Testis (tissue), 2 donors: ENCODE results near the gene SLC17A7.

Experiments
- POLR2A ChIP-seq: fragments of 450-650 bp; IDR thresholded peaks from one replicate; pipeline ENCODE4 v1.6.1; 2017; ENCODE audit warnings: antibody characterized with exemption, mild to moderate bottlenecking, moderate library complexity
- TF ChIP-seq, protein P1 (sequence below), 3 experiments: fragments of 450-650 bp in 2 of 3; fragments of 200-600 bp in 1 of 3; sonication (generic) in 1 of 3; IDR thresholded peaks; one replicate each; pipeline ENCODE4 v1.5.1; 2016 to 2019; ENCODE audit warnings: antibody characterized with exemption in 3 of 3, mild to moderate bottlenecking in 2 of 3, moderate library complexity in 1 of 3

DNA sequence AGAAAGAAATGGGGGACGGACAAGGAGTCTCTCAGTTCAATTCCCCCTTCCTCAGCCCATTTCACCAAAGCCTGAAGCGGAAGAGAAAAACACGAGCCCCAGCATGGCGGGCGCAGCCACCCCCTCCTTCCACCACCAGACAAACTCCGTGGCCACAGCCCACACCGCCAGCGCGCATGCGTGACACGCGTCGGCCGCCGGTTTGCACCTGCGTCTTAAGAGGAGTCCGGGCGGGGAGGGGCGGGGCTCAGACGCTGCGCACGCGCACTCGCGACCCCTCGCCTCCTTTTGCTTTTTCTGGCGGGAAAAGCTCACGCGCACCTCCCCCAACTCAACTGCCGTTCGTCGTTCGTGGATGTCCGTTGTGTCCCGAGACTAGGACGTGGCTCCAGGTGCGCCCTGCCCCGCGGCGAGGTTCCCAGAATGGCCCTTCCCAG lies 53.4 kb downstream of the SLC17A7 start, which contains the start of gene KASH5:
- TF ChIP-seq, protein P1, sequence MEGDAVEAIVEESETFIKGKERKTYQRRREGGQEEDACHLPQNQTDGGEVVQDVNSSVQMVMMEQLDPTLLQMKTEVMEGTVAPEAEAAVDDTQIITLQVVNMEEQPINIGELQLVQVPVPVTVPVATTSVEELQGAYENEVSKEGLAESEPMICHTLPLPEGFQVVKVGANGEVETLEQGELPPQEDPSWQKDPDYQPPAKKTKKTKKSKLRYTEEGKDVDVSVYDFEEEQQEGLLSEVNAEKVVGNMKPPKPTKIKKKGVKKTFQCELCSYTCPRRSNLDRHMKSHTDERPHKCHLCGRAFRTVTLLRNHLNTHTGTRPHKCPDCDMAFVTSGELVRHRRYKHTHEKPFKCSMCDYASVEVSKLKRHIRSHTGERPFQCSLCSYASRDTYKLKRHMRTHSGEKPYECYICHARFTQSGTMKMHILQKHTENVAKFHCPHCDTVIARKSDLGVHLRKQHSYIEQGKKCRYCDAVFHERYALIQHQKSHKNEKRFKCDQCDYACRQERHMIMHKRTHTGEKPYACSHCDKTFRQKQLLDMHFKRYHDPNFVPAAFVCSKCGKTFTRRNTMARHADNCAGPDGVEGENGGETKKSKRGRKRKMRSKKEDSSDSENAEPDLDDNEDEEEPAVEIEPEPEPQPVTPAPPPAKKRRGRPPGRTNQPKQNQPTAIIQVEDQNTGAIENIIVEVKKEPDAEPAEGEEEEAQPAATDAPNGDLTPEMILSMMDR (IDR thresholded peaks at IDR 0.05) = no peak
- TF ChIP-seq POLR2A = no peak
